Gastrocnemius medialis (tissue), 4 donors: ENCODE data around the gene PPM1M.
"Not testable (repeated sequence)": the region's sequence is repeated elsewhere in the genome, so short reads cannot be mapped to it uniquely, and the experiment has no call there.

Experiments used
- POLR2A ChIP-seq, 2 donors: fragments of 450-650 bp; IDR thresholded peaks; one replicate each; pipeline ENCODE4 v1.6.1; 2017; ENCODE audit warnings: antibody characterized with exemption in 2 of 2, mild to moderate bottlenecking in 2 of 2, moderate library complexity in 2 of 2
- TF ChIP-seq, protein P1 (sequence below), 5 experiments: fragments of 450-650 bp in 3 of 5; fragments of 200-600 bp in 2 of 5; sonication (generic) in 2 of 5; IDR thresholded peaks in 4 of 5; conservative IDR thresholded peaks in 1 of 5; 1 replicate in 4 of 5; 2 replicates in 1 of 5; pipeline ENCODE4 v1.5.1; 2016 to 2019; ENCODE audit warnings: antibody characterized with exemption in 5 of 5, mild to moderate bottlenecking in 3 of 5, moderate library complexity in 3 of 5

- TF ChIP-seq, protein P1, sequence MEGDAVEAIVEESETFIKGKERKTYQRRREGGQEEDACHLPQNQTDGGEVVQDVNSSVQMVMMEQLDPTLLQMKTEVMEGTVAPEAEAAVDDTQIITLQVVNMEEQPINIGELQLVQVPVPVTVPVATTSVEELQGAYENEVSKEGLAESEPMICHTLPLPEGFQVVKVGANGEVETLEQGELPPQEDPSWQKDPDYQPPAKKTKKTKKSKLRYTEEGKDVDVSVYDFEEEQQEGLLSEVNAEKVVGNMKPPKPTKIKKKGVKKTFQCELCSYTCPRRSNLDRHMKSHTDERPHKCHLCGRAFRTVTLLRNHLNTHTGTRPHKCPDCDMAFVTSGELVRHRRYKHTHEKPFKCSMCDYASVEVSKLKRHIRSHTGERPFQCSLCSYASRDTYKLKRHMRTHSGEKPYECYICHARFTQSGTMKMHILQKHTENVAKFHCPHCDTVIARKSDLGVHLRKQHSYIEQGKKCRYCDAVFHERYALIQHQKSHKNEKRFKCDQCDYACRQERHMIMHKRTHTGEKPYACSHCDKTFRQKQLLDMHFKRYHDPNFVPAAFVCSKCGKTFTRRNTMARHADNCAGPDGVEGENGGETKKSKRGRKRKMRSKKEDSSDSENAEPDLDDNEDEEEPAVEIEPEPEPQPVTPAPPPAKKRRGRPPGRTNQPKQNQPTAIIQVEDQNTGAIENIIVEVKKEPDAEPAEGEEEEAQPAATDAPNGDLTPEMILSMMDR (IDR thresholded peaks at IDR 0.05 in 4 of 5, conservative IDR thresholded peaks at IDR 0.05 in 1 of 5), result not testable (repeated sequence)
- TF ChIP-seq POLR2A (IDR thresholded peaks at IDR 0.05), result not testable (repeated sequence)
Observed at GRCh38 chr3:52272172-52272571, 26.6 kb downstream of the PPM1M start.
